HepG2 (cell line): ENCODE results near the gene CTCF. TPM values are rescaled to one million over a fixed set of nuclear protein-coding genes. Genes with fewer than 3 reads are reported as not detected.

ENCODE experiments used
- ATF7 ChIP-seq, 2 experiments: fragments of 450-650 bp in 1 of 2; sonication (generic) in 1 of 2; formaldehyde crosslinking in 1 of 2; IDR thresholded peaks; 2 replicates each; pipeline versions ENCODE4 v1.4.0 to v1.6.1; 2016 to 2020; ENCODE audit warnings: antibody characterized with exemption in 1 of 2, mild to moderate bottlenecking in 1 of 2, missing genetic modification reagents in 1 of 2
- ATRX ChIP-seq: sonication (generic); formaldehyde crosslinking; IDR thresholded peaks from 2 replicates; pipeline ENCODE4 v1.4.0; 2020; ENCODE audit warnings: missing genetic modification reagents, borderline replicate concordance
- DNMT3B ChIP-seq: conservative IDR thresholded peaks from 2 replicates; pipeline ENCODE4 v1.6.1; 2016; ENCODE audit warnings: missing biosample characterization, control low read depth
- E2F5 ChIP-seq: sonication (generic); formaldehyde crosslinking; conservative IDR thresholded peaks from 2 replicates; pipeline ENCODE4 v1.4.0; 2020; ENCODE audit warnings: missing genetic modification reagents
- GLI4 ChIP-seq: sonication (generic); formaldehyde crosslinking; IDR thresholded peaks from 2 replicates; pipeline ENCODE4 v1.5.1; 2020; ENCODE audit warnings: missing genetic modification reagents, mild to moderate bottlenecking, moderate library complexity, borderline replicate concordance
- NR2F1 ChIP-seq, 2 experiments: fragments of 450-650 bp in 1 of 2; formaldehyde crosslinking in 1 of 2; IDR thresholded peaks; 2 replicates each; pipeline versions ENCODE4 v1.5.0 to v1.6.1; 2016 to 2020; ENCODE audit warnings: mild to moderate bottlenecking in 1 of 2, missing compliant biosample characterization in 1 of 2, missing genetic modification reagents in 1 of 2, moderate library complexity in 1 of 2
- RARA ChIP-seq: IDR thresholded peaks from 2 replicates; pipeline ENCODE4 v1.6.1; 2016; ENCODE audit warnings: missing genetic modification reagents, missing compliant biosample characterization
- RFX1 ChIP-seq: fragments of 450-650 bp; IDR thresholded peaks from 2 replicates; pipeline ENCODE4 v1.6.1; 2017
- SIN3B ChIP-seq: fragments of 150-350 bp; IDR thresholded peaks from 2 replicates; pipeline ENCODE4 v1.6.1; 2014; ENCODE audit warnings: low read length
- SNAI1 ChIP-seq: sonication (generic); formaldehyde crosslinking; IDR thresholded peaks from 2 replicates; pipeline ENCODE4 v1.5.0; 2020; ENCODE audit warnings: mild to moderate bottlenecking, missing genetic modification reagents, borderline replicate concordance
- SP1 ChIP-seq, 2 experiments: fragments of 450-650 bp in 1 of 2; sonication (generic) in 1 of 2; formaldehyde crosslinking in 1 of 2; IDR thresholded peaks; 2 replicates each; pipeline versions ENCODE4 v1.4.0 to v1.6.1; 2016 to 2020; ENCODE audit warnings: missing genetic modification reagents in 1 of 2
- SP4 ChIP-seq: sonication (generic); formaldehyde crosslinking; IDR thresholded peaks from 2 replicates; pipeline ENCODE4 v1.8.1; 2023; ENCODE audit warnings: mild to moderate bottlenecking, missing genetic modification reagents
- TEAD3 ChIP-seq: optimal IDR thresholded peaks from 2 replicates; pipeline ENCODE3; 2016; ENCODE audit warnings: borderline replicate concordance
- TFDP1 ChIP-seq: IDR thresholded peaks from 2 replicates; pipeline ENCODE4 v1.6.1; 2016; ENCODE audit warnings: missing compliant biosample characterization, missing genetic modification reagents, borderline replicate concordance
- ZFP36L1 ChIP-seq: sonication (generic); formaldehyde crosslinking; IDR thresholded peaks from 2 replicates; pipeline ENCODE4 v1.8.0; 2022; ENCODE audit warnings: mild to moderate bottlenecking, missing genetic modification reagents, moderate library complexity
- ZFP90 ChIP-seq: sonication (generic); formaldehyde crosslinking; IDR thresholded peaks from 2 replicates; pipeline ENCODE4 v1.8.0; 2022; ENCODE audit warnings: missing genetic modification reagents, mild to moderate bottlenecking, inconsistent platforms, borderline replicate concordance
- ZNF138 ChIP-seq: sonication (generic); formaldehyde crosslinking; IDR thresholded peaks from 2 replicates; pipeline ENCODE4 v1.5.0; 2020; ENCODE audit warnings: mild to moderate bottlenecking, low read depth, missing genetic modification reagents
- ZNF235 ChIP-seq: sonication (generic); formaldehyde crosslinking; IDR thresholded peaks from 2 replicates; pipeline ENCODE4 v1.8.1; 2023; ENCODE audit warnings: mild to moderate bottlenecking, missing genetic modification reagents, borderline replicate concordance
- ZNF350 ChIP-seq: sonication (generic); formaldehyde crosslinking; IDR thresholded peaks from 2 replicates; pipeline ENCODE4 v1.4.0; 2020; ENCODE audit warnings: mild to moderate bottlenecking, low read depth, missing genetic modification reagents, borderline replicate concordance
- ZNF644 ChIP-seq: IDR thresholded peaks from 2 replicates; pipeline ENCODE4 v1.6.1; 2016; ENCODE audit warnings: low read depth
- ZNF674 ChIP-seq: sonication (generic); formaldehyde crosslinking; IDR thresholded peaks from 2 replicates; pipeline ENCODE4 v1.5.0; 2020; ENCODE audit warnings: low read depth, mild to moderate bottlenecking, missing genetic modification reagents
- ZNF776 ChIP-seq: sonication (generic); formaldehyde crosslinking; IDR thresholded peaks from 2 replicates; pipeline ENCODE4 v1.4.0; 2020; ENCODE audit warnings: mild to moderate bottlenecking, missing genetic modification reagents
- ZNF879 ChIP-seq: sonication (generic); formaldehyde crosslinking; IDR thresholded peaks from 2 replicates; pipeline ENCODE4 v1.8.1; 2023; ENCODE audit warnings: missing genetic modification reagents
- polyA plus RNA-seq, 8 experiments: library from polyadenylated mRNA; depleted of rRNA in 3 of 8; stranded (reverse) in 7 of 8; unstranded in 1 of 8; fragments of >200 nt; fragmentation: Illumina TruSeq in 4 of 8; extraction: Trizol in 4 of 8; gene quantifications; 2 replicates each; pipeline versions ENCODE4 v1.2.1 to v1.2.3, GENCODE V29; 2011 to 2016; ENCODE audit warnings: low read depth in 4 of 8, missing spikeins in 1 of 8, mixed read lengths in 1 of 8; ENCODE audit not compliant: insufficient read depth in 1 of 8
- total RNA-seq, 5 experiments: library from RNA; depleted of rRNA; stranded (reverse); fragments of >200 nt; fragmentation: Illumina TruSeq; extraction: Trizol; gene quantifications; 2 replicates each; pipeline ENCODE4 v1.2.3, GENCODE V29; 2016; ENCODE audit warnings: low read depth in 1 of 5
- TF ChIP-seq, protein P1 (sequence below): IDR thresholded peaks from 2 replicates; pipeline ENCODE4 v1.6.1; 2016; ENCODE audit warnings: missing genetic modification reagents, missing compliant biosample characterization
- TF ChIP-seq, protein P2 (sequence below): sonication (generic); formaldehyde crosslinking; IDR thresholded peaks from 2 replicates; pipeline ENCODE4 v1.4.0; 2020; ENCODE audit warnings: missing genetic modification reagents
- TF ChIP-seq, protein P3 (sequence below): sonication (generic); formaldehyde crosslinking; IDR thresholded peaks from 2 replicates; pipeline ENCODE4 v1.4.0; 2020; ENCODE audit warnings: missing genetic modification reagents, borderline replicate concordance
- TF ChIP-seq, protein P4 (sequence below): sonication (generic); formaldehyde crosslinking; IDR thresholded peaks from 2 replicates; pipeline ENCODE4 v1.8.1; 2023; ENCODE audit warnings: missing genetic modification reagents, mild to moderate bottlenecking, borderline replicate concordance

The CTCF gene
- total and polyA plus RNA-seq, 2 of the 13 experiments (the other 11 are each of a cell fraction or from before 2014, with no cell fraction given), result 19.5 to 37.5 TPM

DNA sequence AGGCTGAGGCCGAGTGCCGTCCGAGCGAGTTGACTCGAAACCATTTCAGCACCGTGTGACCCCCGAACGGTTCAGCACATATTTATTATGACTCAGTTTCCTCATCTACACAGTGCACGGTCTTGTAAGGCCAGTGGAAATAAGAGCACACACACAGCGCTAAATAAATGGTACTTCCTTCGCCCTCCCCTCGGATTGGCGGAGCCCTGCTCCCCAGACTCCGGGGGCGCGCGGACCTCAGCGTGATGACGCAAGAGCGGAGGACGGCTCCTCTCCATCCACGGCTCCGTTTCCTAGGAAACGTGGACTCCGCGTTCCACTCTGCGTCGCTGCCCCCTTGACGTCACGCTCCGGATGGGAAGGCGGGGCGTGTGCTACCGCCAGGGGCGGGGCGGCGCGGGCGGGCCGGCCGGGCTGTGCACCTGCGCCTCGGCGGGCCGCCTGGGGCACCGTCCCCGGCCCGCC lies 98.3 kb downstream of the CTCF start, which contains the start of gene PARD6A (continued):
- TF ChIP-seq ZNF350 (CRISPR knock-in tag) (0 out of 2 replicates have a peak, but pooled peaks have one; percentile 38), ZNF776 (CRISPR knock-in tag) (peak; percentile 86; the same call in 1 of the 2 replicates), NR2F1 (CRISPR knock-in tag; IDR thresholded peaks at IDR 0.05) (no peak), ZNF235 (CRISPR knock-in tag) (0 out of 2 replicates have a peak, but pooled peaks have one; percentile 53), SNAI1 (0 out of 2 replicates have a peak, but pooled peaks have one; percentile 34), ATF7 (IDR thresholded peaks at IDR 0.05) (peak; percentile 86), ATF7 (CRISPR knock-in tag; IDR thresholded peaks at IDR 0.05) (no peak), ZNF674 (CRISPR knock-in tag) (no peak), ZNF138 (CRISPR knock-in tag) (peak; percentile 71; the same call in 1 of the 2 replicates), DNMT3B (CRISPR knock-in tag) (no peak), GLI4 (CRISPR knock-in tag) (peak; percentile 61; the same call in 1 of the 2 replicates), E2F5 (CRISPR knock-in tag) (0 out of 2 replicates have a peak, but pooled peaks have one; percentile 20), RFX1 (peak; percentile 68; the same call in 1 of the 2 replicates), RARA (CRISPR knock-in tag) (peak; percentile 20; the same call in 1 of the 2 replicates), ZFP36L1 (CRISPR knock-in tag) (peak; percentile 91), ATRX (CRISPR knock-in tag) (no peak), SP4 (CRISPR knock-in tag) (peak; percentile 82), ZFP90 (CRISPR knock-in tag) (no peak), ZNF879 (CRISPR knock-in tag) (peak; percentile 48; the same call in 1 of the 2 replicates), SIN3B (0 out of 2 replicates have a peak, but pooled peaks have one; percentile 34), SP1 (IDR thresholded peaks at IDR 0.05) (no peak), SP1 (CRISPR knock-in tag; IDR thresholded peaks at IDR 0.05) (peak; percentile 82), ZNF644 (CRISPR knock-in tag) (no peak), TFDP1 (0 out of 2 replicates have a peak, but pooled peaks have one; percentile 44), TEAD3 (CRISPR knock-in tag) (peak; percentile 80)
- TF ChIP-seq, protein P1, sequence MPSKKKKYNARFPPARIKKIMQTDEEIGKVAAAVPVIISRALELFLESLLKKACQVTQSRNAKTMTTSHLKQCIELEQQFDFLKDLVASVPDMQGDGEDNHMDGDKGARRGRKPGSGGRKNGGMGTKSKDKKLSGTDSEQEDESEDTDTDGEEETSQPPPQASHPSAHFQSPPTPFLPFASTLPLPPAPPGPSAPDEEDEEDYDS (CRISPR knock-in tag), result peak; percentile 47; the same call in 1 of the 2 replicates
- TF ChIP-seq, protein P2, sequence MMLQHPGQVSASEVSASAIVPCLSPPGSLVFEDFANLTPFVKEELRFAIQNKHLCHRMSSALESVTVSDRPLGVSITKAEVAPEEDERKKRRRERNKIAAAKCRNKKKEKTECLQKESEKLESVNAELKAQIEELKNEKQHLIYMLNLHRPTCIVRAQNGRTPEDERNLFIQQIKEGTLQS (CRISPR knock-in tag), result peak; percentile 94
- TF ChIP-seq, protein P3, sequence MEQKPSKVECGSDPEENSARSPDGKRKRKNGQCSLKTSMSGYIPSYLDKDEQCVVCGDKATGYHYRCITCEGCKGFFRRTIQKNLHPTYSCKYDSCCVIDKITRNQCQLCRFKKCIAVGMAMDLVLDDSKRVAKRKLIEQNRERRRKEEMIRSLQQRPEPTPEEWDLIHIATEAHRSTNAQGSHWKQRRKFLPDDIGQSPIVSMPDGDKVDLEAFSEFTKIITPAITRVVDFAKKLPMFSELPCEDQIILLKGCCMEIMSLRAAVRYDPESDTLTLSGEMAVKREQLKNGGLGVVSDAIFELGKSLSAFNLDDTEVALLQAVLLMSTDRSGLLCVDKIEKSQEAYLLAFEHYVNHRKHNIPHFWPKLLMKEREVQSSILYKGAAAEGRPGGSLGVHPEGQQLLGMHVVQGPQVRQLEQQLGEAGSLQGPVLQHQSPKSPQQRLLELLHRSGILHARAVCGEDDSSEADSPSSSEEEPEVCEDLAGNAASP, result no peak
- TF ChIP-seq, protein P4, sequence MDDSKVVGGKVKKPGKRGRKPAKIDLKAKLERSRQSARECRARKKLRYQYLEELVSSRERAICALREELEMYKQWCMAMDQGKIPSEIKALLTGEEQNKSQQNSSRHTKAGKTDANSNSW, result no peak
